GM12801 (cell line): Measurements from ENCODE around the gene U2AF2.

ENCODE experiments used
- TF ChIP-seq, protein P1 (sequence below): IDR thresholded peaks from one replicate; pipeline ENCODE4 v1.5.1; 2011; ENCODE audit warnings: control low read depth; ENCODE audit not compliant: insufficient read length; ENCODE audit errors: extremely low read depth

The U2AF2 gene

DNA sequence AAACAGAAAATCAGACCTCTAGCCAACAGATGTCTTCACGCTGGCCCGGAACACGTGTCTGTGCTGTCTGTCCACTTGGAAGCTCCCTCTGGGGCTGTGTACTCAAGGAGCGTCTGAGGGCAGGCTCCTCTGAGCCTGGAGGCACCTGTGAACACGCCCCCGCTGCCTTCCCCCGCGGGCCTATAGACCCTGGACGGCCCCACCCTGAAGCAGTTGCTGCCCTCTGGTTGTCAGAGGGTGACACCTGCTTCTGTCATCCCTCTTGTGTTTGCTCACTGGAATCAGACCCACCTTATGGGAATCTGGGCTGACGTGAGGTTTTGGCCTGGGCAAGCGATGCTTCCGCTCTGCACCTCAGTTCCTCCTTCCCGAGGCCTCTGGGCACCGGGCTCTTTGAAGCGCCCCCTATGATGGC, 39.4 kb downstream of the U2AF2 start:
- TF ChIP-seq, protein P1, sequence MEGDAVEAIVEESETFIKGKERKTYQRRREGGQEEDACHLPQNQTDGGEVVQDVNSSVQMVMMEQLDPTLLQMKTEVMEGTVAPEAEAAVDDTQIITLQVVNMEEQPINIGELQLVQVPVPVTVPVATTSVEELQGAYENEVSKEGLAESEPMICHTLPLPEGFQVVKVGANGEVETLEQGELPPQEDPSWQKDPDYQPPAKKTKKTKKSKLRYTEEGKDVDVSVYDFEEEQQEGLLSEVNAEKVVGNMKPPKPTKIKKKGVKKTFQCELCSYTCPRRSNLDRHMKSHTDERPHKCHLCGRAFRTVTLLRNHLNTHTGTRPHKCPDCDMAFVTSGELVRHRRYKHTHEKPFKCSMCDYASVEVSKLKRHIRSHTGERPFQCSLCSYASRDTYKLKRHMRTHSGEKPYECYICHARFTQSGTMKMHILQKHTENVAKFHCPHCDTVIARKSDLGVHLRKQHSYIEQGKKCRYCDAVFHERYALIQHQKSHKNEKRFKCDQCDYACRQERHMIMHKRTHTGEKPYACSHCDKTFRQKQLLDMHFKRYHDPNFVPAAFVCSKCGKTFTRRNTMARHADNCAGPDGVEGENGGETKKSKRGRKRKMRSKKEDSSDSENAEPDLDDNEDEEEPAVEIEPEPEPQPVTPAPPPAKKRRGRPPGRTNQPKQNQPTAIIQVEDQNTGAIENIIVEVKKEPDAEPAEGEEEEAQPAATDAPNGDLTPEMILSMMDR: no peak

GRCh38 chr19:55694656-55695491, 40.0 kb downstream of the U2AF2 start:
- TF ChIP-seq, protein P1: no peak

DNA sequence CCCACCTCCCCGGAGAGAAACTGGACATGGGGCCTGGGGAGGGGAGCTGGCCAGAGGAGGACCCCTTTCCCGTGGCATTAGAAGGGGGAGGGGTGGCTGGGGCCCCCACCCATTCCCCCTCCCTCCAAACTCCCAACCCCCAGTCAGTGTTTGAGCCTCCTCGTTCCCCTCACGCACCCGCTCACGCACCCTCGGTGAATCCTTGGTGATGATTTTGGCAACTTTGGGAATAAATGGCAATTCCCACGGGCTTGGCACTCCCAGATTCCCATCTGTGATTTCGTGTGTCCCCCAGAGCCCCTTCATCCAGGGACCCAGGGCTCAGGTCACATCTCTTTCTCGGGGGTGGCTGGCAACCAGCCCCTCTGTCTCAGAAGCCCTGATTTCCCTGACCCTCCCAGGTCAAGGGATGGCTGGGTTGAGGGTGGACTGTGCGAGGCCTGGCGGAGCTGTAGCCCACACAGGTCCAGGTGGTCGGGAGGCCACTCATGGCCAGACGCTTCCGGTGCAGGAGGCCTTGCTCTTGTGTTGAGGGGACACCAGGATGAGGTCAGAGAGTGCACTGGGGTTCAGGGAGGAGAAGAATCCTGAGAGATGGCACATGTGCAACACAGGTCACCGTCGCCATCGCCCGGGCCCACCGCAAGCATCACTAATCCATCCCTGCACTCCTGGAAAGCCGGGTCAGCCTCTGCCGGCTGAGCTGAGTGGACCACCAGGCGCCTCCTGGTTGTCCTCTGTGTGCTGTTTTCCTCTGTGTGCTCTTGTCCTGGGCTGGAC, 40.9 kb downstream of the U2AF2 start:
- TF ChIP-seq, protein P1: no peak

GRCh38 chr19:55696301-55697068, 41.6 kb downstream of the U2AF2 start:
- TF ChIP-seq, protein P1: no peak

DNA sequence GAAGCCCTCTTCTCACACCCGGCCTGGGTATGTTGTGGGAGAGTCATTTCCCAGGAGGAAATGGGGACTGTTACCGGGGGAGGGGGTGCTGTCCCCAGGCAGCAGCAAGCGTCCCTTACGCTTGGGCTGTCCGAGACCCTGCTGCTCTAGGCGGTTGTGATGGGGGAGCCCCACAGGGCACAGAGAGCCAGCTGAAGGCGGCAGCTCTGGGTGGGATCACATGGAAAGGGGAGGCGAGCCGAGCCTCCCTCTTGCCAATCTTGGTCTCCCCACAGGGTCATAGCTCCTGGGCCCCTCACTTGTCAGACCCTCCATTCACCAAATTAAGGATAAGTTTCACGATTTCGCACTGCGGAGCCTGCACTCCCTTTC, 42.2 kb downstream of the U2AF2 start:
- TF ChIP-seq, protein P1: no peak

GRCh38 chr19:55697698-55698097, 42.9 kb downstream of the U2AF2 start:
- TF ChIP-seq, protein P1: no peak

- TF ChIP-seq, protein P1: no peak
Observed at GRCh38 chr19:55698256-55698655, 43.4 kb downstream of the U2AF2 start.
